Esophagus muscularis mucosa (tissue), 4 donors: ENCODE measurements around the gene MN1. TPM values are rescaled to one million over a fixed set of nuclear protein-coding genes. Genes with fewer than 3 reads are reported as not detected.
A peak's percentile ranks its signal among the peaks of the same experiment; 100 is the strongest.

Source experiments
- DNase-seq: peaks from one replicate; pipeline ENCODE4 v3.0.0-alpha.2; 2017; ENCODE audit errors: extremely low spot score
- H3K27ac ChIP-seq, 4 donors: fragments of 200-600 bp; sonication (generic); replicated peaks in 1 of 4; 1 replicate in 3 of 4; 2 replicates in 1 of 4; pipeline ENCODE4 v1.5.1; 2016 to 2019; ENCODE audit warnings: mild to moderate bottlenecking in 1 of 4
- H3K27me3 ChIP-seq, 4 donors: fragments of 200-600 bp; sonication (generic); one replicate each; pipeline versions ENCODE4 v1.5.1 to v1.6.0; 2016 to 2019
- H3K36me3 ChIP-seq, 4 donors: fragments of 200-600 bp; sonication (generic); one replicate each; pipeline ENCODE4 v1.5.1; 2016 to 2019
- H3K4me1 ChIP-seq, 4 donors: fragments of 200-600 bp; sonication (generic); one replicate each; pipeline ENCODE4 v1.5.1; 2016 to 2019
- H3K4me3 ChIP-seq, 4 donors: fragments of 200-600 bp; sonication (generic); 1 replicate in 2 of 4; 2 replicates in 2 of 4; pipeline ENCODE4 v1.5.1; 2016 to 2019; ENCODE audit warnings: mild to moderate bottlenecking in 4 of 4, moderate library complexity in 1 of 4
- H3K9me3 ChIP-seq, 4 donors: fragments of 200-600 bp; sonication (generic); 1 replicate in 3 of 4; 2 replicates in 1 of 4; pipeline ENCODE4 v1.5.1; 2016 to 2019
- CTCF ChIP-seq, 3 experiments: fragments of 200-600 bp in 2 of 3; fragments of 450-650 bp in 1 of 3; sonication (generic) in 2 of 3; IDR thresholded peaks; one replicate each; pipeline ENCODE4 v1.5.1; 2017 to 2019; ENCODE audit warnings: antibody characterized with exemption in 3 of 3, mild to moderate bottlenecking in 2 of 3, moderate library complexity in 1 of 3
- EP300 ChIP-seq: sonication (generic); formaldehyde crosslinking; IDR thresholded peaks from one replicate; pipeline ENCODE4 v1.6.1; 2017; ENCODE audit warnings: antibody characterized with exemption
- POLR2A ChIP-seq: fragments of 450-650 bp; IDR thresholded peaks from one replicate; pipeline ENCODE4 v1.6.1; 2017; ENCODE audit warnings: antibody characterized with exemption, moderate library complexity, mild to moderate bottlenecking, low read depth
- POLR2AphosphoS5 ChIP-seq, 2 donors: sonication (generic); formaldehyde crosslinking; IDR thresholded peaks; one replicate each; pipeline ENCODE4 v1.6.1; 2017; ENCODE audit warnings: antibody characterized with exemption in 2 of 2
- WGBS: methylation state at CpG from one replicate; pipeline ENCODE4 v1.1.5; 2018; 5-methylcytosine and 5-hydroxymethylcytosine counted together
- intact Hi-C: fragments of 100-400 bp; cut with DNase I; formaldehyde crosslinking; loops from one replicate; pipeline ENCODE4 v1.15.1; 2023
- total RNA-seq, 4 donors: library from RNA; depleted of rRNA; stranded (reverse); fragments of >200 nt; gene quantifications; one replicate each; pipeline versions ENCODE4 v1.1.0 to v1.2.1, GENCODE V29; 2016

MN1 gene
- total RNA-seq, 4 donors from 2014 or later = 16.2 to 47.3 (median 29.0) TPM

- H3K27ac ChIP-seq = peak overlapping the region in 3 of 4 donors; percentile 17 to 48 (median 40)
- no peak overlapping the region for H3K4me3 ChIP-seq
- peaks cover 0 to 12% (median 8%) of the 10 kb centered on the region in 4 donors for H3K36me3 ChIP-seq
- TF ChIP-seq POLR2AphosphoS5 (IDR thresholded peaks at IDR 0.05) = no peak
- TF ChIP-seq CTCF (IDR thresholded peaks at IDR 0.05) = no peak
- no peak for TF ChIP-seq POLR2A
- WGBS = 63% methylated on average over 7 of the region's 7 CpGs
- DNase-seq = no peak
- no peaks in the 10 kb centered on the region for H3K9me3 ChIP-seq
- H3K4me1 ChIP-seq = peaks cover 0 to 49% (median 42%) of the 10 kb centered on the region in 4 donors
- intact Hi-C loops = no loop called here
- H3K27me3 ChIP-seq = no peaks in the 10 kb centered on the region
Measured at GRCh38 chr22:27761000-27761399, 40.6 kb downstream of the MN1 start.

GRCh38 chr22:27760474-27760873 lies 41.1 kb downstream of the MN1 start:
- Histone ChIP-seq H3K4me3 (no peak overlapping the region), H3K4me1 (peaks cover 0 to 50% (median 47%) of the 10 kb centered on the region in 4 donors), H3K36me3 (peaks cover 0 to 7% (median 6%) of the 10 kb centered on the region in 4 donors), H3K9me3 (no peaks in the 10 kb centered on the region), H3K27ac (peak overlapping the region in 1 of 4 donors; percentile 17), H3K27me3 (no peaks in the 10 kb centered on the region)
- no peak for TF ChIP-seq CTCF (IDR thresholded peaks at IDR 0.05)
- no peak for TF ChIP-seq EP300
- no peak for TF ChIP-seq POLR2AphosphoS5 (IDR thresholded peaks at IDR 0.05)
- no peak for TF ChIP-seq POLR2A
- no peak for DNase-seq
- WGBS = 89% methylated on average over 8 of the region's 8 CpGs
- intact Hi-C loops = no loop called here

DNA sequence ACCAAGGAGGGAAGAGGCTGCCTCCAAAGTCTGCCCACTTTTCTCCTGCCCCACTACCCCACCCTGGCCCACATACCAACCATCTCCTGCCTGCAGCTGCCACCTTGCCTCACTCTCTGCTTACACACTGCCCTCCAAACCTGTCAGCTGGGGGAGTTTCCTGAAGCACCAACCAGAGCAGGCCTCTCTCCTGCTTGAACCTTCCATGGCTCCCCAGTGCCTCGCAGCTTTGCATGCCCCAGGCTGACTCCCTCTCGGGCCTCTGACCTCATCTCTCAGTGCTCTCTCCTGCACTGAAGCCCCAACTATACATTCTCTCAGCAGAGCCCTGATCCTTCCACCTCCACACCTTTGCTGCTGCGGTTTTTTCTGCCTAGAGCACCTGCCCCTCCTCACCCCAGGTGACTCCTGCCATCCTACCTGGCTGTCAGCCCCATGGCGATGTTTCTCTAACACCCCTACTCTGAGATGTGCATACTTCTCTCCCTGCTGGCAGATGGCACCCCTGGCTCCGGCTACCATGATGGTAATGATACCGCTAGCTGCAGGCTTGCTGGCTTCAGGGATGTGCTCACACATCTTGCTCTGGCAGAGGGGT lies 43.5 kb downstream of the MN1 start:
- Histone ChIP-seq H3K27me3 (no peaks in the 10 kb centered on the region), H3K4me1 (peaks cover 11 to 71% (median 66%) of the 10 kb centered on the region in 4 donors), H3K4me3 (no peak overlapping the region), H3K36me3 (no peaks in the 10 kb centered on the region), H3K9me3 (no peaks in the 10 kb centered on the region), H3K27ac (peak overlapping the region; percentile 71 to 78 (median 74))
- TF ChIP-seq CTCF (IDR thresholded peaks at IDR 0.05) = no peak
- TF ChIP-seq POLR2AphosphoS5 (IDR thresholded peaks at IDR 0.05) = no peak
- TF ChIP-seq EP300 = no peak
- TF ChIP-seq POLR2A = no peak
- 94% methylated on average over 6 of the region's 6 CpGs for WGBS
- intact Hi-C loops = no loop called here
- DNase-seq = no peak

DNA sequence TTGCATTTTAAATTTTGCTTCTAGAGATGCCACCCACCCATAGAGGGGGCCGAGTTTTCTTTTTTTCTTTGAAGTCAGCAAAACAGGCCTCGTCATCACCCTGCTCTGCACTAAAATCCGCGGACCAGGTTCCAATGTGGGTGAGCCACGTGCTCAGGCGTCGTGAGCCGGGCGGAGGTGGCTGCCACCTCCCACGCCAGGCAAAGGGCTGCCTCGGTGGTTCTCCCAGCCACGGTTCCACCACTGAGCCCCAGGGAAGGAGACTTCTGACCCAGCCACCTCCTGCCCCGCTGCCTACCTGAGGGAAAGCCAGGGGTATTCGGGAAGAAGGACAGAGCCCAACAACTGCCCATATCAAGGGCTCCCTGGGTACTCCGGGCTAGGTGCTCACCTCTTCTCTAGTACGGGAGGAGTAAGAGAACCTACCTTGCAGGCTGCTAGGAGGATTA lies 45.3 kb downstream of the MN1 start:
- WGBS = 87% methylated on average over 16 of the region's 16 CpGs
- Histone ChIP-seq H3K4me1 (peaks cover 21 to 71% (median 65%) of the 10 kb centered on the region in 4 donors), H3K4me3 (no peak overlapping the region), H3K27ac (peak overlapping the region; percentile 73 to 80 (median 77)), H3K27me3 (no peaks in the 10 kb centered on the region), H3K9me3 (no peaks in the 10 kb centered on the region), H3K36me3 (no peaks in the 10 kb centered on the region)
- no peak for DNase-seq
- intact Hi-C loops = no loop called here
- TF ChIP-seq POLR2AphosphoS5 (IDR thresholded peaks at IDR 0.05) (no peak), CTCF (IDR thresholded peaks at IDR 0.05) (no peak), EP300 (no peak), POLR2A (no peak)
